MM.1S (cell line): ENCODE measurements around the gene CFAP99.

ENCODE experiments used
- EZH2 ChIP-seq: fragments of 300-600 bp; sonication (generic); optimal IDR thresholded peaks from 2 replicates; pipeline ENCODE3; 2017; ENCODE audit warnings: low read depth, mild to moderate bottlenecking, antibody characterized with exemption, low read length, mixed read lengths
- EZH2phosphoT487 ChIP-seq: fragments of 300-600 bp; sonication (generic); IDR thresholded peaks from 2 replicates; pipeline ENCODE4 v1.6.1; 2018; ENCODE audit warnings: antibody characterized with exemption, low read length
- TF ChIP-seq, protein P1 (sequence below): fragments of 300-600 bp; sonication (generic); IDR thresholded peaks from 2 replicates; pipeline ENCODE4 v1.5.1; 2016; ENCODE audit warnings: antibody characterized with exemption, low read length, mixed read lengths

DNA sequence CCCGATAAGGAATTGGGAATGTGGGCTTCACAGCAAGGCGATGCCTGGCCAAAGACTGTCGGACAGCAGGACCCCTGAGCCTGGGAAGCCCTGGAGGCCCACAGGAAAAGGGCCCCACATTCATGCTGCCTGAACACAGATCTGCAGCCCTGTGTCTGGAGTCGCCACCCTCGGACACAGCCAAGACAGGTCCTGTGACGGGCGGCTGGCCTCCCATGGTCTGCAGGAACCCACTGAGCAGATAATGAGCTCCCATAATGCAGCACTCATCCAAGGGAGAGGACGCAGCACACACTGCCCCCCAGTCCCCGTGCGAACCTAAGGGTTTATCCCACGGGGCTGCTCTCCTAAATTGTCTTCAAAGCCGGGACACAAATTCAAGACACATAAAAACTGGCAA lies 30.9 kb upstream of the CFAP99 start:
- TF ChIP-seq, protein P1, sequence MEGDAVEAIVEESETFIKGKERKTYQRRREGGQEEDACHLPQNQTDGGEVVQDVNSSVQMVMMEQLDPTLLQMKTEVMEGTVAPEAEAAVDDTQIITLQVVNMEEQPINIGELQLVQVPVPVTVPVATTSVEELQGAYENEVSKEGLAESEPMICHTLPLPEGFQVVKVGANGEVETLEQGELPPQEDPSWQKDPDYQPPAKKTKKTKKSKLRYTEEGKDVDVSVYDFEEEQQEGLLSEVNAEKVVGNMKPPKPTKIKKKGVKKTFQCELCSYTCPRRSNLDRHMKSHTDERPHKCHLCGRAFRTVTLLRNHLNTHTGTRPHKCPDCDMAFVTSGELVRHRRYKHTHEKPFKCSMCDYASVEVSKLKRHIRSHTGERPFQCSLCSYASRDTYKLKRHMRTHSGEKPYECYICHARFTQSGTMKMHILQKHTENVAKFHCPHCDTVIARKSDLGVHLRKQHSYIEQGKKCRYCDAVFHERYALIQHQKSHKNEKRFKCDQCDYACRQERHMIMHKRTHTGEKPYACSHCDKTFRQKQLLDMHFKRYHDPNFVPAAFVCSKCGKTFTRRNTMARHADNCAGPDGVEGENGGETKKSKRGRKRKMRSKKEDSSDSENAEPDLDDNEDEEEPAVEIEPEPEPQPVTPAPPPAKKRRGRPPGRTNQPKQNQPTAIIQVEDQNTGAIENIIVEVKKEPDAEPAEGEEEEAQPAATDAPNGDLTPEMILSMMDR, result no peak
- TF ChIP-seq EZH2phosphoT487 (no peak), EZH2 (no peak)
